H1 (cell line): ENCODE results near the gene CPLX1. TPM values are rescaled to one million over a fixed set of nuclear protein-coding genes. Genes with fewer than 3 reads are reported as not detected.

Experiments used
- CTCF ChIA-PET: fragments of 300-600 bp; sonication (Branson Sonifier 250); formaldehyde crosslinking; loops from one replicate; lab custom pipeline; 2021; ENCODE audit not compliant: partially characterized antibody; lab: Charles Lee
- POLR2A ChIA-PET: fragments of 300-600 bp; sonication (Branson Sonifier 250); formaldehyde crosslinking; loops from one replicate; lab custom pipeline; 2021; ENCODE audit warnings: inconsistent platforms; ENCODE audit not compliant: partially characterized antibody; lab: Charles Lee
- DNase-seq, 2 experiments: peaks; one replicate each; pipeline versions ENCODE4 v3.0.0 to v3.0.0-alpha.2; 2010 to 2022; ENCODE audit warnings: low spot score in 2 of 2, low read depth in 1 of 2, mixed read lengths in 1 of 2
- FAIRE-seq: peaks from 2 replicates; lab custom pipeline; 2011; peaks lifted over from hg19 to GRCh38; lab: Jason Lieb, UNC
- H2AFZ ChIP-seq: 2 replicates; pipeline ENCODE4 v1.8.1; 2012; ENCODE audit warnings: low read length, inconsistent platforms
- H2AK5ac ChIP-seq: 2 replicates; pipeline ENCODE4 v1.6.1; 2013; ENCODE audit warnings: low read depth, low read length
- H2BK120ac ChIP-seq: replicated peaks from 2 replicates; pipeline ENCODE3; 2013; ENCODE audit warnings: low read depth, low read length, inconsistent platforms
- H2BK12ac ChIP-seq: 2 replicates; pipeline ENCODE4 v1.6.1; 2013; ENCODE audit warnings: low read depth, low read length
- H2BK15ac ChIP-seq: 2 replicates; pipeline ENCODE4 v1.6.1; 2013; ENCODE audit warnings: low read length
- H2BK20ac ChIP-seq: 2 replicates; pipeline ENCODE4 v1.6.1; 2013; ENCODE audit warnings: low read length
- H2BK5ac ChIP-seq: 2 replicates; pipeline ENCODE4 v1.6.1; 2013; ENCODE audit warnings: low read depth, low read length
- H3K14ac ChIP-seq: 2 replicates; pipeline ENCODE4 v1.6.1; 2013; ENCODE audit warnings: inconsistent platforms; ENCODE audit not compliant: insufficient read length
- H3K18ac ChIP-seq: 2 replicates; pipeline ENCODE4 v1.6.1; 2013; ENCODE audit warnings: low read length; ENCODE audit errors: extremely low read depth
- H3K23ac ChIP-seq: 2 replicates; pipeline ENCODE4 v1.6.1; 2013; ENCODE audit warnings: inconsistent platforms; ENCODE audit not compliant: insufficient read length
- H3K23me2 ChIP-seq: 2 replicates; pipeline ENCODE4 v1.6.1; 2013; ENCODE audit warnings: low read depth, low read length
- H3K27ac ChIP-seq: 2 replicates; pipeline ENCODE4 v1.6.1; 2011; ENCODE audit warnings: low read depth, low read length, inconsistent platforms
- H3K27me3 ChIP-seq, 4 experiments: replicated peaks in 1 of 4; 1 replicate in 1 of 4; 2 replicates in 3 of 4; pipeline versions ENCODE4 v1.6.1 to v1.8.1; 2011 to 2013; ENCODE audit warnings: low read length in 3 of 4, mild to moderate bottlenecking in 3 of 4, inconsistent platforms in 2 of 4, mixed read lengths in 2 of 4, moderate library complexity in 1 of 4; ENCODE audit not compliant: control insufficient read depth in 3 of 4, insufficient read depth in 3 of 4; ENCODE audit errors: extremely low read depth in 1 of 4
- H3K36me3 ChIP-seq, 4 experiments: 2 replicates each; pipeline versions ENCODE4 v1.6.1 to v1.8.1; 2011 to 2013; ENCODE audit warnings: mild to moderate bottlenecking in 4 of 4, low read length in 3 of 4, moderate library complexity in 2 of 4, control low read depth in 1 of 4, inconsistent platforms in 1 of 4; ENCODE audit not compliant: insufficient read depth in 4 of 4, control insufficient read depth in 2 of 4
- H3K4ac ChIP-seq: replicated peaks from 2 replicates; pipeline ENCODE3; 2013; ENCODE audit warnings: low read length, low read depth, mixed read lengths, inconsistent platforms; ENCODE audit not compliant: insufficient read length
- H3K4me1 ChIP-seq, 4 experiments: replicated peaks in 1 of 4; 1 replicate in 1 of 4; 2 replicates in 3 of 4; pipeline versions ENCODE4 v1.6.1 to v1.8.1; 2011 to 2013; ENCODE audit warnings: low read length in 3 of 4, inconsistent platforms in 2 of 4, mixed read lengths in 1 of 4; ENCODE audit not compliant: insufficient read depth in 4 of 4, control insufficient read depth in 3 of 4
- H3K4me2 ChIP-seq, 2 experiments: 2 replicates each; pipeline versions ENCODE4 v1.6.1 to v1.8.1; 2011 to 2013; ENCODE audit warnings: low read depth in 2 of 2, low read length in 2 of 2, control low read depth in 1 of 2, inconsistent platforms in 1 of 2, mild to moderate bottlenecking in 1 of 2; ENCODE audit not compliant: insufficient read depth in 1 of 2
- H3K4me3 ChIP-seq, 4 experiments: fragments of 200-600, 300-600 bp in 1 of 4; sonication (generic), shearing (Covaris generic), sonication (Bioruptor Twin) in 1 of 4; 2 replicates each; pipeline versions ENCODE4 v1.5.1 to v1.8.1; 2011 to 2016; ENCODE audit warnings: low read length in 4 of 4, low read depth in 3 of 4, control low read depth in 2 of 4, inconsistent platforms in 2 of 4, mild to moderate bottlenecking in 2 of 4, mixed read lengths in 1 of 4, moderate library complexity in 1 of 4; ENCODE audit not compliant: insufficient read depth in 2 of 4; ENCODE audit errors: extremely low read depth in 1 of 4
- H3K56ac ChIP-seq: replicated peaks from 2 replicates; pipeline ENCODE3; 2013; ENCODE audit warnings: low read depth, mild to moderate bottlenecking, mixed read lengths, low read length, inconsistent platforms; ENCODE audit not compliant: insufficient read length
- H3K79me1 ChIP-seq: 2 replicates; pipeline ENCODE4 v1.6.1; 2013; ENCODE audit warnings: low read depth, low read length, control low read depth
- H3K79me2 ChIP-seq, 2 experiments: 2 replicates each; pipeline versions ENCODE4 v1.6.1 to v1.8.1; 2012 to 2013; ENCODE audit warnings: low read length in 2 of 2, mild to moderate bottlenecking in 2 of 2, inconsistent platforms in 1 of 2; ENCODE audit not compliant: insufficient read depth in 2 of 2, control insufficient read depth in 1 of 2
- H3K9ac ChIP-seq, 4 experiments: replicated peaks in 1 of 4; 1 replicate in 1 of 4; 2 replicates in 3 of 4; pipeline versions ENCODE4 v1.6.1 to v1.8.1; 2011 to 2013; ENCODE audit warnings: low read depth in 3 of 4, low read length in 3 of 4, control low read depth in 2 of 4, mild to moderate bottlenecking in 2 of 4, moderate library complexity in 2 of 4, inconsistent platforms in 1 of 4; ENCODE audit errors: extremely low read depth in 1 of 4
- H3K9me3 ChIP-seq, 2 experiments: 2 replicates each; pipeline versions ENCODE4 v1.6.1 to v1.8.1; 2012 to 2013; ENCODE audit warnings: mild to moderate bottlenecking in 2 of 2, moderate library complexity in 2 of 2, control low read depth in 1 of 2, inconsistent platforms in 1 of 2, low read depth in 1 of 2, low read length in 1 of 2, mixed read lengths in 1 of 2; ENCODE audit not compliant: insufficient read depth in 2 of 2
- H4K20me1 ChIP-seq, 2 experiments: replicated peaks in 1 of 2; 2 replicates each; pipeline versions ENCODE3 to v1.8.1; 2011 to 2013; ENCODE audit warnings: inconsistent platforms in 2 of 2, low read length in 2 of 2, mild to moderate bottlenecking in 1 of 2; ENCODE audit not compliant: insufficient read depth in 2 of 2, control insufficient read depth in 1 of 2
- H4K5ac ChIP-seq: 2 replicates; pipeline ENCODE4 v1.6.1; 2013; ENCODE audit warnings: low read length, low read depth, mixed read lengths, inconsistent platforms; ENCODE audit not compliant: insufficient read length
- H4K8ac ChIP-seq: 2 replicates; pipeline ENCODE4 v1.8.0; 2013; ENCODE audit warnings: mild to moderate bottlenecking, moderate library complexity, low read length, inconsistent platforms; ENCODE audit not compliant: insufficient read depth; ENCODE audit errors: extremely low read depth
- H4K91ac ChIP-seq: replicated peaks from 2 replicates; pipeline ENCODE3; 2013; ENCODE audit warnings: low read length, mixed read lengths, inconsistent platforms; ENCODE audit not compliant: insufficient read length
- CBX5 ChIP-seq: fragments of 300-800, 300-1000 bp; sonication (generic); IDR thresholded peaks from 2 replicates; pipeline ENCODE4 v1.7.1; 2016; ENCODE audit warnings: antibody characterized with exemption, low read length, low read depth
- CTBP2 ChIP-seq: IDR thresholded peaks from 2 replicates; pipeline ENCODE4 v1.7.0; 2011; ENCODE audit warnings: borderline replicate concordance, mild to moderate bottlenecking, moderate library complexity, mixed read lengths, low read length; ENCODE audit not compliant: insufficient read depth, insufficient read length
- GABPA ChIP-seq: IDR thresholded peaks from 2 replicates; pipeline ENCODE4 v1.6.1; 2011; ENCODE audit warnings: mild to moderate bottlenecking, low read length, moderate library complexity, borderline replicate concordance; ENCODE audit not compliant: insufficient read depth
- HDAC2 ChIP-seq, 2 experiments: fragments of 300-600 bp in 1 of 2; sonication (generic) in 1 of 2; IDR thresholded peaks; 2 replicates each; pipeline ENCODE4 v1.6.1; 2011 to 2012; ENCODE audit warnings: low read depth in 2 of 2, low read length in 2 of 2, mild to moderate bottlenecking in 2 of 2, moderate library complexity in 2 of 2, borderline replicate concordance in 1 of 2, inconsistent platforms in 1 of 2
- HDAC6 ChIP-seq: IDR thresholded peaks from one replicate; pipeline ENCODE4 v1.7.1; 2012; ENCODE audit warnings: low read depth, mild to moderate bottlenecking, inconsistent platforms, low read length, moderate library complexity
- MAX ChIP-seq: IDR thresholded peaks from 2 replicates; pipeline ENCODE4 v1.6.1; 2012; ENCODE audit warnings: inconsistent platforms
- RBBP5 ChIP-seq: IDR thresholded peaks from 2 replicates; pipeline ENCODE4 v1.7.1; 2012; ENCODE audit warnings: low read depth, mild to moderate bottlenecking, inconsistent platforms, low read length, moderate library complexity, borderline replicate concordance
- SAP30 ChIP-seq: fragments of 300-600 bp; sonication (generic); IDR thresholded peaks from 2 replicates; pipeline ENCODE4 v1.7.1; 2012; ENCODE audit warnings: low read length, moderate library complexity, mild to moderate bottlenecking, inconsistent platforms; ENCODE audit not compliant: insufficient read depth, insufficient replicate concordance
- SP4 ChIP-seq: IDR thresholded peaks from 2 replicates; pipeline ENCODE4 v1.6.1; 2012; ENCODE audit warnings: low read length, inconsistent platforms
- WGBS, 2 experiments: shearing (Covaris generic) in 1 of 2; methylation state at CpG; one replicate each; pipeline versions ENCODE4 v1.1.6 to v1.1.7; 2013 to 2015; ENCODE audit warnings: low lambda C conversion rate in 2 of 2, mixed read lengths in 2 of 2, inconsistent platforms in 1 of 2, low coverage in 1 of 2, missing lambda C conversion rate in 1 of 2; ENCODE audit not compliant: insufficient replicate concordance in 2 of 2, insufficient coverage in 1 of 2, insufficient read length in 1 of 2; ENCODE audit errors: extremely low coverage in 1 of 2, missing lambda C conversion rate in 1 of 2; 5-methylcytosine and 5-hydroxymethylcytosine counted together
- polyA plus RNA-seq, 7 experiments: library from polyadenylated mRNA; depleted of rRNA in 3 of 7; stranded (reverse) in 5 of 7; unstranded in 2 of 7; fragments of >200 nt in 5 of 7; fragments of 200-250 nt in 2 of 7; gene quantifications; 1 replicate in 5 of 7; 2 replicates in 1 of 7; 4 replicates in 1 of 7; pipeline versions ENCODE4 v1.2.1 to v1.2.3, GENCODE V29; 2011 to 2013; ENCODE audit warnings: missing spikeins in 2 of 7, mixed read lengths in 2 of 7
- total RNA-seq: library from RNA; stranded (reverse); fragmentation: NEBNext Ultra II Directional; extraction: Animal tissue kit (Norgen Biotek cat#: 25700); gene quantifications from 2 replicates; pipeline ENCODE4 v1.2.1, GENCODE V29; 2021

Gene CPLX1
- total and polyA plus RNA-seq, 2 of the 8 experiments (the other 6 are each of a cell fraction or from before 2014, with no cell fraction given): 0.32 to 0.56 TPM

- Histone ChIP-seq H2BK120ac (no peak overlapping the region), H4K20me1 (peaks cover 1 to 13% of the 10 kb centered on the region in 2 experiments), H2AFZ (no peak overlapping the region), H3K4me2 (no peak overlapping the region), H4K8ac (no peak overlapping the region), H3K27ac (no peak overlapping the region), H3K36me3 (no peaks in the 10 kb centered on the region), H3K56ac (no peak overlapping the region), H3K9ac (no peak overlapping the region), H3K14ac (no peak overlapping the region), H4K5ac (no peak overlapping the region), H3K79me1 (no peaks in the 10 kb centered on the region), H2BK20ac (no peak overlapping the region), H3K23me2 (peaks cover 5% of the 10 kb centered on the region; the same call in 1 of the 2 replicates), H3K23ac (no peak overlapping the region), H3K9me3 (no peaks in the 10 kb centered on the region), H3K4ac (no peak overlapping the region), H2BK12ac (0 out of 2 replicates have a peak overlapping the region, but pooled peaks have one; percentile 39), H4K91ac (no peak overlapping the region), H2BK15ac (no peak overlapping the region), H3K4me3 (no peak overlapping the region), H3K18ac (no peak overlapping the region), H3K79me2 (no peaks in the 10 kb centered on the region), H3K27me3 (peaks cover 28 to 38% (median 36%) of the 10 kb centered on the region in 4 experiments), H2BK5ac (no peak overlapping the region), H3K4me1 (peaks cover 0 to 4% (median 2%) of the 10 kb centered on the region in 4 experiments; a peak in 3 of 7 replicates), H2AK5ac (no peak overlapping the region)
- POLR2A ChIA-PET: no interaction called here
- DNase-seq (no peak), FAIRE-seq (no peak)
- CTCF ChIA-PET: interaction anchor here (1.0 to 2.3 kb wide), 6 partner anchors 15 to 229 kb away, joined by 3 to 7 read pairs (median 4); no protein-coding TSS in a partner anchor
- WGBS, 2 experiments: 91% methylated on average over 6 of the region's 6 CpGs; no CpG with 5 or more reads in 1 of the 2 experiments
- TF ChIP-seq SAP30: no peak
- no peak for TF ChIP-seq SP4
- no peak for TF ChIP-seq HDAC6
- no peak for TF ChIP-seq CBX5
- TF ChIP-seq RBBP5: no peak
- TF ChIP-seq MAX: no peak
- no peak for TF ChIP-seq CTBP2
- 0 out of 2 replicates have a peak, but pooled peaks have one; percentile 9 for TF ChIP-seq GABPA
- no peak for TF ChIP-seq HDAC2 (IDR thresholded peaks at IDR 0.05; ENCODE audit: borderline replicate concordance in 1 of 2, low read depth in 2 of 2, low read length in 2 of 2)
Observed at GRCh38 chr4:829291-829690, 3.4 kb upstream of the CPLX1 start.
